GM18499 (cell line): ENCODE measurements around the gene PCDHGB2.
A peak's percentile ranks its signal among the peaks of the same experiment; 100 is the strongest.
"Not testable (repeated sequence)": the region's sequence is repeated elsewhere in the genome, so short reads cannot be mapped to it uniquely, and the experiment has no call there.

Source experiments
- ATAC-seq: cut with Tn5 transposase; IDR thresholded peaks from one replicate; pipeline ENCODE4 v1.9.1; 2021; ENCODE audit warnings: moderate number of reproducible peaks; ENCODE audit not compliant: insufficient read depth, unreplicated experiment

The PCDHGB2 gene

DNA sequence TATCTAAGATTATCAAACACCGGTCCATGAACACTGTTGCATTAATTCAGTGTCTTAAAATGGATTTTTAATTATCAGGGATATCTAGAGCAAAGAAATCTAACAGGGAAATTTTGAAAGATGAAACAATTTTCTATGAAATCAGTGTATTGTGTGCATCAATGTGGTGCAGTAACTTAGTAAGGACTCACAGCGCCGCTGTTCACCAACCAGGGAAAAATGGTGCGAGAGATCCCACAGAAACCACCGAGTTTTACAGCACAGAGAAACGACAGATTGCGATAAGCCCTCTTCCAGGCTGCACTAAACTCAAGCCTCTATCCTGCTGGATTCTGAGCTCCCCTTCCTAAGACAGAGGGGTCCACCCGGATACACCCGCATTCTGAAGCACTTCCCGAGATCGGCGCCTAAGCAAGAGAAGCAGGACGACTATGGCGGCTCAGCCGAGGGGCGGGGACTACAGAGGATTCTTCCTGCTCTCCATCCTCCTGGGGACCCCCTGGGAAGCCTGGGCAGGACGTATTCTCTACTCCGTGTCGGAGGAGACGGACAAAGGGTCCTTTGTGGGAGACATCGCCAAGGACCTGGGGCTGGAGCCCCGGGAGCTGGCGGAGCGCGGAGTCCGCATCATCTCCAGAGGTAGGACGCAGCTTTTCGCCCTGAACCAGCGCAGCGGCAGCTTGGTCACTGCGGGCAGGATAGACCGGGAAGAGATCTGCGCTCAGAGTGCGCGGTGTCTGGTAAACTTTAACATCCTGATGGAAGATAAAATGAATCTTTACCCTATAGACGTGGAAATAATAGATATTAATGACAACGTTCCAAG is 22.9 kb downstream of the PCDHGB2 start, which contains the start of gene PCDHGA7:
Gene PCDHGA7 (plus strand): TSS at position 274 of the 826 bp plus-strand sequence. CDS start 158 bp downstream, at position 432.
- no peak for ATAC-seq

GRCh38 chr5:141383345-141383744 is 23.6 kb downstream of the PCDHGB2 start:
- ATAC-seq, result no peak

DNA sequence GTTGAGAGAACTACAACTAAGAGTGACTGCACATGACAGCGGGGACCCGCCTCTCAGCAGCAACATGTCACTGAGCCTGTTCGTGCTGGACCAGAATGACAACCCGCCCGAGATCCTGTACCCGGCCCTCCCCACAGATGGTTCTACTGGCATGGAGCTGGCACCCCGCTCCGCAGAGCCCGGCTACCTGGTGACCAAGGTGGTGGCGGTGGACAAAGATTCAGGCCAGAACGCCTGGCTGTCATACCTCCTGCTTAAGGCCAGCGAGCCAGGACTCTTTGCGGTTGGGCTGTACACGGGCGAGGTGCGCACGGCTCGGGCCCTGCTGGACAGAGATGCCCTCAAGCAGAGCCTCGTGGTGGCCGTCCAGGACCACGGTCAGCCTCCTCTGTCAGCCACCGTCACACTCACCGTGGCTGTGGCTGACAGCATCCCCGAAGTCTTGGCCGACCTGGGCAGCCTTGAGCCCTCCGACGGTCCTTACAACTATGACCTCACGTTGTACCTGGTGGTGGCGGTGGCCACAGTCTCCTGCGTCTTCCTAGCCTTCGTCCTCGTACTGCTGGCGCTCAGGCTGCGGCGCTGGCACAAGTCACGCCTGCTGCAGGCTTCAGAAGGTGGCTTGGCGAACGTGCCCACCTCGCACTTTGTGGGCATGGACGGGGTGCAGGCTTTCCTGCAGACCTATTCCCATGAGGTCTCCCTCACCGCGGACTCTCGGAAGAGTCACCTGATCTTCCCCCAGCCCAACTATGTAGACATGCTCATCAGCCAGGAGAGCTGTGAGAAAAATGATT is 24.9 kb downstream of the PCDHGB2 start:
- ATAC-seq, result no peak

GRCh38 chr5:141387557-141388311 is 27.9 kb downstream of the PCDHGB2 start, which contains the start of gene PCDHGB4:
PCDHGB4 (plus strand) TSS chr5:141387698; CDS start chr5:141387885, 187 bp downstream.
- not testable (repeated sequence) for ATAC-seq

DNA sequence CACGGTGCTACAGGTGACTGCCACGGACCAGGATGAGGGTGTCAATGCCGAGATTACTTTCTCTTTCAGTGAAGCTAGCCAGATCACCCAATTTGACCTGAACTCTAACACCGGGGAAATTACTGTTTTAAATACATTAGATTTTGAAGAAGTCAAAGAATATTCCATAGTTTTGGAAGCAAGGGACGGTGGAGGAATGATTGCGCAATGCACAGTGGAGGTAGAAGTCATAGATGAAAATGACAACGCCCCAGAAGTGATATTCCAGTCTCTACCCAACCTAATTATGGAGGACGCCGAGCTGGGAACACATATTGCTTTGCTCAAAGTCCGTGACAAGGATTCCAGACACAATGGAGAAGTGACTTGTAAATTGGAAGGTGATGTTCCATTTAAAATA is 28.9 kb downstream of the PCDHGB2 start:
- ATAC-seq, result no peak

GRCh38 chr5:141389153-141390042 is 29.6 kb downstream of the PCDHGB2 start:
- no peak for ATAC-seq

- no peak for ATAC-seq
These were observed 32.8 kb downstream of the PCDHGB2 start, which contains the start of gene PCDHGA8 for GRCh38 chr5:141392429-141393198. PCDHGA8 (plus strand) TSS chr5:141392633; CDS start chr5:141392814, 181 bp downstream.

DNA sequence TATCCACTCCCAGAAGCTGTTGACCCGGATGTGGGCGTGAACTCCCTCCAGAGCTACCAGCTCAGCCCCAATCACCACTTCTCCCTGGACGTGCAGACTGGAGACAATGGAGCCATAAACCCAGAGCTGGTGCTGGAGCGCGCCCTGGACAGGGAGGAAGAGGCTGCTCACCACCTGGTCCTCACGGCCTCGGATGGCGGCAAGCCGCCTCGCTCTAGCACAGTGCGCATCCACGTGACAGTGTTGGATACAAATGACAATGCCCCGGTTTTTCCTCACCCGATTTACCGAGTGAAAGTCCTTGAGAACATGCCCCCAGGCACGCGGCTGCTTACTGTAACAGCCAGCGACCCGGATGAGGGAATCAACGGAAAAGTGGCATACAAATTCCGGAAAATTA is 33.5 kb downstream of the PCDHGB2 start:
- no peak for ATAC-seq

DNA sequence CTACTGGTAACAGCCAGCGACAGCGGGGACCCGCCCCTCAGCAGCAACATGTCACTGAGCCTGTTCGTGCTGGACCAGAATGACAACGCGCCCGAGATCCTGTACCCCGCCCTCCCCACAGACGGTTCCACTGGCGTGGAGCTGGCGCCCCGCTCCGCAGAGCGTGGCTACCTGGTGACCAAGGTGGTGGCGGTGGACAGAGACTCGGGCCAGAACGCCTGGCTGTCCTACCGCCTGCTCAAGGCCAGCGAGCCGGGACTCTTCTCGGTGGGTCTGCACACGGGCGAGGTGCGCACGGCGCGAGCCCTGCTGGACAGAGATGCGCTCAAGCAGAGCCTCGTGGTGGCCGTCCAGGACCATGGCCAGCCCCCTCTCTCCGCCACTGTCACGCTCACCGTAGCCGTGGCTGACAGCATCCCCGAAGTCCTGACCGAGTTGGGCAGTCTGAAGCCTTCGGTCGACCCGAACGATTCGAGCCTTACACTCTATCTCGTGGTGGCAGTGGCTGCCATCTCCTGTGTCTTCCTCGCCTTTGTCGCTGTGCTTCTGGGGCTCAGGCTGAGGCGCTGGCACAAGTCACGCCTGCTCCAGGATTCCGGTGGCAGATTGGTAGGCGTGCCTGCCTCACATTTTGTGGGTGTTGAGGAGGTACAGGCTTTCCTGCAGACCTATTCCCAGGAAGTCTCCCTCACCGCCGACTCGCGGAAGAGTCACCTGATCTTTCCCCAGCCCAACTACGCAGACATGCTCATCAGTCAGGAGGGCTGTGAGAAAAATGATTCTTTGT is 34.8 kb downstream of the PCDHGB2 start:
- not testable (repeated sequence) for ATAC-seq

DNA sequence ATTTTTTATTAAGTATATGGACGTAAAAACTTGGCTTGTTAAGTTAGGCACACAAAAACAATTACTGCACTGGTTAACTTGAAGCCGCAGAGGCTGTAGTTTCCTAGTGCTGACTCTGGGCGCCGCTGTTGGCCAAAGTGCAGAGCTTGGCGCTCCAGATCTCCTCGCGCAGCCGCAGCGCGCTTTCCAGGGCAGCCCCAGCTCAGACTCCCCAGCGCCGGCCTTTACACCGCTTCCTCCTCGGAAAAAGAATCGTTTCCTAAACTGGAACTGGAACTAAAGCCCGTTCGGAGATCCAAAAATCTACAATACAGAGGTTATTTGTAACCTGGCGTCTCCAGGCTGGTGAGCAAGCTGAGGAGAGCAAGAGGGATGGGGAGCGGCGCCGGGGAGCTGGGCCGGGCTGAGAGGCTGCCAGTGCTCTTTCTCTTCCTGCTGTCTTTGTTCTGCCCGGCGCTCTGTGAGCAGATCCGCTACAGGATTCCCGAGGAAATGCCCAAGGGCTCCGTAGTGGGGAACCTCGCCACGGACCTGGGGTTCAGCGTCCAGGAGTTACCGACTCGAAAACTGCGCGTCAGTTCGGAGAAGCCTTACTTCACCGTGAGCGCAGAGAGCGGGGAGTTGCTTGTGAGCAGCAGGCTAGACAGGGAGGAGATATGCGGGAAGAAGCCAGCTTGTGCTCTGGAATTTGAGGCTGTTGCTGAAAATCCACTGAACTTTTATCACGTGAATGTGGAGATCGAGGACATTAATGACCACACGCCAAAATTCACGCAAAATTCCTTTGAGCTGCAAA is 38.2 kb downstream of the PCDHGB2 start, which contains the start of gene PCDHGB5:
Gene PCDHGB5 (plus strand): TSS at position 192 of the 796 bp plus-strand sequence. CDS start 181 bp downstream, at position 373.
- peak; percentile 78 for ATAC-seq

DNA sequence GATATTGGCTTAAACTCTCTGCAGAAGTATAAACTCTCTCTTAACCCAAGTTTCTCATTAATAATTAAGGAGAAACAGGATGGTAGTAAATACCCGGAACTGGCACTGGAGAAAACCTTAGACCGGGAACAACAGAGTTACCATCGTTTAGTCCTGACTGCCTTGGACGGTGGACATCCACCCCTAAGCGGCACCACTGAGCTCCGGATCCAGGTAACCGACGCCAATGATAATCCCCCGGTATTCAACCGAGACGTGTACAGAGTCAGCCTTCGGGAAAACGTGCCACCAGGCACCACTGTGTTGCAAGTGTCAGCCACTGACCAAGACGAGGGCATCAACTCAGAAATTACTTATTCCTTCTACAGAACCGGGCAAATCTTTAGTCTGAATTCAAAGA is 38.8 kb downstream of the PCDHGB2 start:
- no peak for ATAC-seq

DNA sequence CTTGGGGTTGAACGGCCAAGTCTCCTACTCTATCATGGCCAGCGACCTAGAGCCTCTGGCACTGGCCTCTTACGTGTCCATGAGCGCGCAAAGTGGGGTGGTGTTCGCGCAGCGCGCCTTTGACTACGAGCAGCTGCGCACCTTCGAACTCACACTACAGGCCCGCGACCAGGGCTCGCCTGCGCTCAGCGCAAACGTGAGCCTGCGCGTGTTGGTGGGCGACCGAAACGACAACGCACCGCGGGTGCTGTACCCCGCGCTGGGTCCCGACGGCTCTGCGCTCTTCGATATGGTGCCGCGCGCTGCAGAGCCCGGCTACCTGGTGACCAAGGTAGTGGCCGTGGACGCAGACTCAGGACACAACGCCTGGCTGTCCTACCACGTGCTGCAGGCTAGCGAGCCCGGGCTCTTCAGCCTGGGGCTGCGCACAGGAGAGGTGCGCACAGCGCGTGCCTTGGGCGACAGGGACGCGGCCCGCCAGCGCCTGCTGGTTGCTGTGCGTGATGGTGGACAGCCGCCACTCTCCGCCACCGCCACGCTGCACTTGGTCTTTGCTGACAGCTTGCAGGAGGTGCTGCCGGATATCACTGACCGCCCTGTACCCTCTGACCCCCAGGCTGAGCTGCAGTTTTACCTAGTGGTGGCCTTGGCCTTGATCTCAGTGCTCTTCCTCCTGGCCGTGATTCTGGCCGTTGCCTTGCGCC is 39.9 kb downstream of the PCDHGB2 start:
- ATAC-seq, result no peak

- ATAC-seq, result no peak
These were observed 42.9 kb downstream of the PCDHGB2 start, which contains the start of gene PCDHGA9 for GRCh38 chr5:141402553-141403243. PCDHGA9 (plus strand) TSS chr5:141402778; CDS start chr5:141402953, 175 bp downstream.

DNA sequence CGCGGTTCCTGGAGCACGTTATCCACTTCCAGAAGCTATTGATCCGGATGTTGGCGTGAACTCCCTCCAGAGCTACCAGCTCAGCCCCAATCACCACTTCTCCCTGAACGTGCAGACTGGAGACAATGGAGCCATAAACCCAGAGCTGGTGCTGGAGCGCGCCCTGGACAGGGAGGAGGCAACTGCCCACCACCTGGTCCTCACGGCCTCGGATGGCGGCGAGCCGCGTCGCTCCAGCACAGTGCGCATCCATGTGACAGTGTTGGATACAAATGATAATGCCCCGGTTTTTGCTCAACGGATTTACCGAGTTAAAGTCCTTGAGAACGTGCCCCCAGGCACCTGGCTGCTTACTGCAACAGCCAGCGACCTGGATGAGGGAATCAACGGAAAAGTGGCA is 43.6 kb downstream of the PCDHGB2 start:
- no peak for ATAC-seq

GRCh38 chr5:141407790-141408505 is 48.2 kb downstream of the PCDHGB2 start, which contains the start of gene PCDHGB6:
PCDHGB6 (plus strand) TSS chr5:141408021; CDS start chr5:141408203, 182 bp downstream.
- ATAC-seq, result not testable (repeated sequence)
